AG10803 (cell line): ENCODE results near the gene OR6S1.

ENCODE experiments used
- DNase-seq: peaks from one replicate; pipeline ENCODE4 v3.0.0; 2010; ENCODE audit warnings: low read depth
- H3K4me3 ChIP-seq: 2 replicates; pipeline ENCODE4 v1.5.1; 2011; ENCODE audit warnings: mild to moderate bottlenecking, low read length, control low read depth
- TF ChIP-seq, protein P1 (sequence below): conservative IDR thresholded peaks from 2 replicates; pipeline ENCODE4 v1.5.1; 2011; ENCODE audit warnings: mild to moderate bottlenecking, low read length, control low read depth, inconsistent platforms

Gene OR6S1

DNA sequence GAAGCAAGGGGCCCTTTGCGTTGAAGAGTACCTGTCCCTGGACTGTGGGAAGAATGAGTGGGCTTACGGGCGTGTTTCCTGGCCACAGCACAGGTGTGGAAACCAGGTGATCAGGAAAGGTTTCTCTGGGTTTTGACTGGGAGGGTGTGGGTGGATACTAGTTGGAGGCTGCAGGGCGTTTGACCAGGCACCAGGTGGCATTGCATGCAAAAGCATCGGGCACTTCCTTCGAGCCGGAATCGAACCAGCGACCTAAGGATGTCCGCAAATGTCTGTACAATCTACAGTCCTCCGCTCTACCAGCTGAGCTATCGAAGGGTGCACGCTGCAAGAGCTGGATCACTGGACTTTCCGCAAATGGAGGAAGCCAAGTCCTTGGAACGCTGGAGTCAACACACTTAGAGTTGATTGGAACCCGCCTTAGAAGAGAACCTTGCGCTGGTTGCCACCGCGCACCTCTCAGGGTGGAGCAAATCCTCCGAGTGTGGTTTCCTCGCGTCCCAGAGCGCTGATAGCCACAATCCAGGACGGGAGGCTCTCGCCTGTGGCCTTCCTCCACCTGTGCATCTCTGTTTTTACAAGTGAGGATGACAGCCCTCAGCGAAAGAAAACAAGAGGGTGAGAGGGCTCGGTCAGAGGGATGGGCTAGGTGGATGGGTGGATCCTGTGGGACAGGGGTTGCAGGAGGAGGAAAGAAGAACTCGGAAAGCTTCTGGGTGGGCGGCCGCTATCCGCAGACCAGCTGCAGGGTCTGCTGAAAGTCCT lies 21.7 kb upstream of the OR6S1 start:
- H3K4me3 ChIP-seq: no peak overlapping the region; the same call in 1 of the 2 replicates
- TF ChIP-seq, protein P1, sequence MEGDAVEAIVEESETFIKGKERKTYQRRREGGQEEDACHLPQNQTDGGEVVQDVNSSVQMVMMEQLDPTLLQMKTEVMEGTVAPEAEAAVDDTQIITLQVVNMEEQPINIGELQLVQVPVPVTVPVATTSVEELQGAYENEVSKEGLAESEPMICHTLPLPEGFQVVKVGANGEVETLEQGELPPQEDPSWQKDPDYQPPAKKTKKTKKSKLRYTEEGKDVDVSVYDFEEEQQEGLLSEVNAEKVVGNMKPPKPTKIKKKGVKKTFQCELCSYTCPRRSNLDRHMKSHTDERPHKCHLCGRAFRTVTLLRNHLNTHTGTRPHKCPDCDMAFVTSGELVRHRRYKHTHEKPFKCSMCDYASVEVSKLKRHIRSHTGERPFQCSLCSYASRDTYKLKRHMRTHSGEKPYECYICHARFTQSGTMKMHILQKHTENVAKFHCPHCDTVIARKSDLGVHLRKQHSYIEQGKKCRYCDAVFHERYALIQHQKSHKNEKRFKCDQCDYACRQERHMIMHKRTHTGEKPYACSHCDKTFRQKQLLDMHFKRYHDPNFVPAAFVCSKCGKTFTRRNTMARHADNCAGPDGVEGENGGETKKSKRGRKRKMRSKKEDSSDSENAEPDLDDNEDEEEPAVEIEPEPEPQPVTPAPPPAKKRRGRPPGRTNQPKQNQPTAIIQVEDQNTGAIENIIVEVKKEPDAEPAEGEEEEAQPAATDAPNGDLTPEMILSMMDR: peak; percentile 47
- peak; percentile 52 for DNase-seq

DNA sequence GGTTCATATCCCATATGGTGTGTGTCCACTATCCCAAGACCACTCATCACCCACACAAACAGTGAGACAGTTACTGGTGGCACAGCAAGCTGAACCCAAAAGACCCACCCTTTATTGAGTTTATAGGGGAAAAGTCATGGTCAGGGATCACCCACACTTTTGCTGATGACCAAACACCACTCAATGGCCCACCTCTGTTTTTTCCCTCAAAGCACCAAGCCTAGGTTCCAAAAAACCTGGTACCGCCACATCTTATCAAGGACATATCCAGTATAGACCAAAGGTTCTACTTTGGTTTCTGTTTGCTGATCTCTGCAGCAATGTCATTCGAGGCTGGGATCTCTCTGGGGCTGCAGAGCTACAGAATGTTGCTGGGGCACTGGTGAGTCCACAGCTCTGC lies 19.7 kb upstream of the OR6S1 start:
- H3K4me3 ChIP-seq: no peak overlapping the region
- DNase-seq: no peak
- TF ChIP-seq, protein P1: no peak

DNA sequence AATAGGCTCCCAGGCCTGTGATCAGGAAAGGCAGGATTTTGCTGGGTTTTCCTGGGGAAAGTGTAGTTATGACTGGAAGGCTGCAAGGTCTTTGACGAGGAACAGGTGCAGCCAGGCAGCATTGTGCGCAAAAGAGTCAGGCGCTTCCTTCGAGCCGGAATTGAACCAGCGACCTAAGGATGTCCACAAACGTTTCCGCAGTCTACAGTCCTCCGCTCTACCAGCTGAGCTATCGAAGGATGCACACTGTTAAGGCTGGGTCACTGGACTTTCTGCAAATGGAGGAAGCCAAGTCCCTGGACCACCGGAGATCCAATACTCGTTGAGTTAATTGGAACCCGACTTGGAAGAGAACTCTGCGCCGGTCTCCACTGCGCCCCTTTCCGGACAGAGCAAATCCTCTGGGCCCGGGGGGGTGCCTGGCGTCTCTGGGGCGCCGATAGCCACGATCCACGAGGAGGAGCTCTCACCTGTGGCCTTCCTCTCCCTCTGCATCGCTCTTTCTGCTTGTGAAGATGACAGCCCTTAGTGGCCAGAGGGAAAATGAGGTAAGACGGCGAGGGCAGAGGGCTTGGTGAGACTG lies 18.4 kb upstream of the OR6S1 start:
- no peak overlapping the region for H3K4me3 ChIP-seq
- DNase-seq: no peak
- TF ChIP-seq, protein P1: no peak

- TF ChIP-seq, protein P1: no peak
- no peak overlapping the region for H3K4me3 ChIP-seq
- DNase-seq: no peak
Measured at GRCh38 chr14:20659336-20659735, 17.8 kb upstream of the OR6S1 start.

DNA sequence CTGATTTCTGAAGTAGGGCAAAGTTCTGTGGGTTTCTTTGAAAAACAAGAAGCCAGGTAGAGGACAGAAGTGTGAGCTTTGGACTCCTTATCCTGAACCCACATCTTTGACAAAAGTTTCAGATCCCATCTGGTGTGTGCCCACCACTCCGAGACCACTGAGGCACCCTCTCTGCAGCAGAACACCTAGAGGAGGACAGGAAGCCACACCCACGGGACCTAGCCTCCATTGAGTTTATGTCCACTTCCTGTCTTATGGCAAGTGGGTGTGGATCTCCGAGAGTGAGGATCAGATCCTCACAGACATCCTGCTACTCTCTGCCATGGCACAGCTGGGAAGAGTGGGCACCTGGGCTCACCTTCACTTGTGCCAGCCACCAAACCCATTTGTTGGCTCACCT lies 16.8 kb upstream of the OR6S1 start:
- TF ChIP-seq, protein P1: no peak
- no peak for DNase-seq
- no peak overlapping the region for H3K4me3 ChIP-seq

DNA sequence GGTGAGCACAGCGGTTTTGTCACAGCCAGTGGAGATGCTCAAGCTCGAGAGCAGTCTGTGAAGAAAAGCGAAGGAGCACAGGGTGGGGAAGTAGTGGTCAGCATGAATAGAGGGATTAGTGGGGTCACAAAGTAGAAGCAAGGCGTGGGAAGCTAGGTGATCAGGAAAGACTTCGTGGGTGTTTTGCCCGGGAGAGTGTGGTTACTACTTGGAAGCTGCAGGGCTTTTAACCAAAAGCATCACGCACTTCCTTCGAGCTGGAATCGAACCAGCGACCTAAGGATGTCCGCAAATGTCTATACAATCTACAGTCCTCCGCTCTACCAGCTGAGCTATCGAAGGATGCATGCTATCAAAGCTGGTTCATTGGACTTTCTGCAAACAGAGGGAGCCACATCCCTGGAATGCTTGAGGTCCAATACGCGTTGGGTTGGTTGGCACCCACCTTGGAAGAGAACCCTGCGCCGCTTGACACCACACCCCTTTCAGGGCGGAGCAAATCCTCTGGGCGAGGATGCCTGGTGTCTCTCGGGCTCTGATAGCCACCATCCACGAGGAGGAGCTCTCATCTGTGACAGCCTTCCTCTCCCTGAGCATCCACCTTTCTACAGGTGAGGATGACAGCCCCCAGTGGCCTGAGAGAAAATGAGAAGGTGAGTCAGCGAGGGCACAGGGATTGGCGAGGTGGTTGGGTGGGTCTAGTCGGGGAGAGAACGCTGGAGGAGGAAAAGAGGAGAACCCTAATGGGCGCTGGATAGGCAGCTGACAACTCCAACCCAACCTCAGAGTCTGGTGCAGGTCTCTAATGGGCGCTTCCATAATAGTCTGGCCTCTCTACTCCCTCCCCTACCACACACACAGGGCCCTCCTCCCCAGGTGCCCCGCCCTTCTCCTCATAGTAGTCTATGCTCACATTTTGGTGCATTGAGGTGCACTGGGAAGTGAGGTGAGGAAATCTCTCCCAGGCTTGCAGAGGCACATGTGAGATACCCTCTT lies 16.0 kb upstream of the OR6S1 start:
- TF ChIP-seq, protein P1: no peak
- DNase-seq: no peak
- no peak overlapping the region for H3K4me3 ChIP-seq
